Spinal cord (tissue), 10 donors: Measurements from ENCODE around the gene POLR3G. TPM values are rescaled to one million over a fixed set of nuclear protein-coding genes. Genes with fewer than 3 reads are reported as not detected.

ENCODE experiments used
- DNase-seq, 6 donors: peaks; one replicate each; pipeline versions ENCODE4 v3.0.0 to v3.0.0-alpha.2; 2013 to 2015; ENCODE audit warnings: low spot score in 6 of 6, low read depth in 4 of 6
- H3K27ac ChIP-seq: one replicate; pipeline ENCODE4 v1.5.1; 2013; ENCODE audit warnings: low read depth, low read length, control low read depth
- H3K27me3 ChIP-seq: one replicate; pipeline ENCODE4 v1.6.1; 2013; ENCODE audit warnings: low read length; ENCODE audit not compliant: control insufficient read depth, insufficient read depth
- H3K36me3 ChIP-seq: one replicate; pipeline ENCODE4 v1.6.1; 2013; ENCODE audit warnings: low read length; ENCODE audit not compliant: control insufficient read depth, insufficient read depth
- H3K4me1 ChIP-seq: one replicate; pipeline ENCODE4 v1.6.1; 2013; ENCODE audit warnings: low read length; ENCODE audit not compliant: control insufficient read depth, insufficient read depth
- H3K4me3 ChIP-seq: one replicate; pipeline ENCODE4 v1.5.1; 2013; ENCODE audit warnings: low read depth, low read length, control low read depth
- H3K9me3 ChIP-seq: one replicate; pipeline ENCODE4 v1.6.1; 2013; ENCODE audit warnings: low read length; ENCODE audit not compliant: control insufficient read depth, insufficient read depth
- WGBS: methylation state at CpG from one replicate; pipeline ENCODE4 v1.1.5; 2013; ENCODE audit warnings: missing lambda C conversion rate; ENCODE audit not compliant: insufficient coverage; 5-methylcytosine and 5-hydroxymethylcytosine counted together
- polyA plus RNA-seq, 2 donors: library from polyadenylated mRNA; unstranded; fragments of 120-200 nt; gene quantifications; one replicate each; pipeline ENCODE4 v1.2.1, GENCODE V29; 2013; ENCODE audit not compliant: insufficient read length in 2 of 2
- total RNA-seq, 2 donors: library from RNA; depleted of rRNA in 1 of 2; stranded (reverse); fragments of 120-200 nt in 1 of 2; fragments of >200 nt in 1 of 2; gene quantifications; one replicate each; pipeline versions ENCODE4 v1.2.3 to v1.2.4, GENCODE V29; 2013 to 2014
- donor health status: healthy.

The POLR3G gene
- total and polyA plus RNA-seq, 4 donors: 3.0 to 6.1 (median 4.2) TPM

DNA sequence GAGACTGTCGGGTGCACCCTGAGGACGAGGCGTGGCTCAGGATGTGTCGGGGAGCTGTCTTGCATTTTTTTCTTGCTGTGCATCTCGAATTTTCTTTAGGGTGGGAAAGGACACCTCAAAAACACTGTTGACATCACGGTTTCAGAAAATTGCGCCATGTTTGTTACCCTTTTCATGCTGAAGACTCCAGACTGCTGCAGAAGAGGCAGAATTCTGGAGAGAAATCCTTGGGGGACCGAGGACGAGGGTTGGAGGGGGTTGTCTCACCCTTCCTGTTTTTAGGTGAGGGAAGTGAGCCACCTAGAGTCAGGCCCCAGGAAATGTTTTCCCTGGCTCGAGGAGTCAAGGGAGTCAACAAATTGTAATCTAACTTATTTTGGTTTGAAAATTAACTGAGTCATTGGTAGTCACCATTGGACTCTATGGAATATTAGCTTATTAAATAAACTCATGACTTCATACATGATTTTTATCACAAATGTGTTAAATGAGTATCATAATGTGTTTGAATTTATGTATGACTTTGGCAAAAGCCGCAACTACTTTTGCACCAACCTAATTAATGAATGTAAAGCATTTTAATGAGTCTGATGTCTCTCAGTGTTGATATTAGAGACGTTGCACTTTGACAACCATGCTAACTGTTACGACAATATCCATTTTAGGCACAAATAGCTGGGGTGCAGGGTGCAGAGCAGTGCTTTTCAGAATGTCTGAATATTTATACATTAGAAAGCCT lies 55.4 kb downstream of the POLR3G start:
- DNase-seq: peak; percentile 69 to 96 (median 84)
- 0% methylated on average over 8 of the region's 13 CpGs for WGBS
- no peaks in the 10 kb centered on the region for H3K36me3 ChIP-seq
- peak overlapping the region; percentile 94 for H3K27ac ChIP-seq
- H3K4me1 ChIP-seq: peaks cover 5% of the 10 kb centered on the region
- H3K4me3 ChIP-seq: peak overlapping the region; percentile 93
- H3K27me3 ChIP-seq: no peaks in the 10 kb centered on the region
- no peaks in the 10 kb centered on the region for H3K9me3 ChIP-seq

DNA sequence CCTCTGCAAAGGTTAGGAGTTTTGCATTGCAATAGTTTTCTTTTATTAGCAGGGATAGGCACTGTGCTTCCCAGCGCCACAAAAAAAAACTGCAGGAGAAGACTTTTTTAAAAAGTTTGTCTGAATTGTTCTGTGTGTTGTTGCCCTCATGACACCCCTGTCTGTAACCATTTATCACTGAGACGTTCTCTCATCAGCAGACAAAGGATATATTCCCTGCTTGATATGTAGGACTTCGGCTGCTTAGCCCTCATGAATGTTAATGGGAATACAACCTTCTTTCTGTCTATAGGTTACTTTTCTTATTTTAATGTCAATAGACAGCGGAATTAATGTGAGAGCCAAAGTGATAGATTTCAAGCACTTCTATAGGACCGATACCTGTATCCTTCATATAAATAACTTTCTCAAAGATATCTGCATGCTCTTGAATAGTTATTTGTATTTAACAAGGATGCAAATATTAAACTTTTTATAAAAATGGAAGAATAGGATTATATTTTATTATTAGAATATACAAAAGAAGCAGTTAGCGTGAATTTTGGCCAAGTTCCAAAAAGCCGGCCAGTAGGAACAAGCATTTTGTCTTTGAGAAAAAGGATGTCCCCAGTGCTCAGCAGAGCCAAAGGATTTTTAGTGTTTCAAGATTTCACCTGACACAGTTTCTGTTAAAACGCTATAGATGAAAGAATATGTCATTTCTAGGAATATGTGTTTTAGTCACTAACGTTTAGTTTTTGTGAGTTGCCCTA lies 56.2 kb downstream of the POLR3G start:
- H3K4me1 ChIP-seq: peaks cover 5% of the 10 kb centered on the region
- H3K27ac ChIP-seq: no peak overlapping the region
- peak in 2 of 6 donors; percentile 33 to 41 for DNase-seq
- no peaks in the 10 kb centered on the region for H3K36me3 ChIP-seq
- H3K9me3 ChIP-seq: no peaks in the 10 kb centered on the region
- whole genome bisulfite sequencing: 0% methylated on average over 2 of the region's 9 CpGs
- no peaks in the 10 kb centered on the region for H3K27me3 ChIP-seq
- peak overlapping the region; percentile 93 for H3K4me3 ChIP-seq

DNA sequence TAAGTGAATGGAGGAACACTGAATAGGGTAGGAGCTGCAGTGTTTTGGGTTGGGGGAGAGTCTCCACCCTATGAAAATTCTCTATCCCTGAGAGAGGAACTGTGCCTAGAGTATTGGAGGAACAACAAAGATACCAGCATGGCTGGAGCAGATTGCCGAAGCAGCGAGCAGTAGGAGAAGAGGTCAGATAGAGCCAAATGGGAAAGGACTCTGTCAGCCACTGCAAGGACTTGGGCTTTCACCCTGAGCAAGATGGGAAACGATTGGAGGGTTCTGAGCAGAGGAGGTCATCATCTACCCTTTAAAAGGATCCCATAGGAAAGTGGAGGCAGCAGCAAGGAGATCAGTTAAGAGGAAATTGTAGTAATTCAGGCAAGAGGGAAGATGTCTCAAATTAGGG lies 59.1 kb downstream of the POLR3G start:
- no peaks in the 10 kb centered on the region for H3K27me3 ChIP-seq
- H3K36me3 ChIP-seq: no peaks in the 10 kb centered on the region
- 85% methylated on average over 2 of the region's 3 CpGs for WGBS
- H3K9me3 ChIP-seq: no peaks in the 10 kb centered on the region
- H3K27ac ChIP-seq: no peak overlapping the region
- peaks cover 5% of the 10 kb centered on the region for H3K4me1 ChIP-seq
- DNase-seq: no peak
- no peak overlapping the region for H3K4me3 ChIP-seq

DNA sequence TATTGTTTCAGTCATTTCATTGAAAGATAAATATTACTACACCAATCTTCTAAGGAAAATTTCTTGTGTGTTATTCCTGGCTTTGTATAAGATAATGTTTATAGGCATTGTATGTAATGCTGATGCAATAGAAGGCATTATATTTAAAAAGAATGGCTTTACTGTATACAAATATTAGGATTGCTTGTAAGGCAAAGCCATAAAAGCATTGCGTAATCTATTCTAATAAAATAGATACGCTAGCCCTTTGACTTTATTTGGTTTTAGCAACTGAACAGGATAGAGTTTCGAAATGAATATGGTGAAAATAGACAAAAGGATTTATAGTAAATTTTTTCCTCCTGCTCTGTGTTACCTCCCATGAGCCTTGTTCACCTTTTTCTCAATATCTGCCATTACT lies 60.3 kb downstream of the POLR3G start:
- Histone ChIP-seq H3K27ac (no peak overlapping the region), H3K9me3 (no peaks in the 10 kb centered on the region), H3K4me3 (no peak overlapping the region), H3K27me3 (no peaks in the 10 kb centered on the region), H3K36me3 (no peaks in the 10 kb centered on the region), H3K4me1 (no peaks in the 10 kb centered on the region)
- no peak for DNase-seq
- no CpG with 5 or more reads among the region's 3 CpGs for WGBS

DNA sequence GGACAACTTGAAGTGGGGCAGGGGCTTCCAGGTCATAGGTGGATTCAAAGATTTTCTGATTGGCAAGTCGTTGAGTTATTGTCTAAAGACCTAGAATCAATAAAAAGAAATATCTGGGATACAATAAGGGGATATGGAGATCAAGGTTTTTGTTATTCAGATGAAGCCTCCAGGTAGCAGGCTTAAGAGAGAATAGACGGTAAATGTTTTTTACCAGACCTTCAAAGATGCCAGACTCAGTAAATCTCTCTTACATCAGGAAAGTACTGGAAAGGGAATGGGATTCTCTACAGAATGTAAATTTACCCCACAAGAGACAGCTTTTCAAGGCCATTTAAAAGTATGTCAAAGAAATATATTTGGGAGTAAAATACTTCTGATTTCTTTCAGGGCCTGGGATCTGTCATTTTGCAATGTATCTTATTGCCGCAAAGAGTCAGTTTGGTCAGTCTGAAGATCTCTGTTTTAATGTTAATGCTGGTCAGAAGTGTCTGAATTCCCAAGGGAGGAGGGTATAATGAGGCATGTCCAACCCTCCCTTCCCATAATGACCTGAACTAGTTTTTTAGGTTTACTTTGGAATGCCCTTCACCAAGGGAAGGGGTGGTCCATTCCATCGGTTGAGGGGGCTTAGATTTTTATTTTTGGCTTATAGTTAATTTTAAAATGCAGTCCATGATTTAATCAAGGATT lies 68.3 kb downstream of the POLR3G start:
- Histone ChIP-seq H3K4me1 (no peaks in the 10 kb centered on the region), H3K4me3 (no peak overlapping the region), H3K9me3 (no peaks in the 10 kb centered on the region), H3K27ac (no peak overlapping the region), H3K27me3 (no peaks in the 10 kb centered on the region), H3K36me3 (no peaks in the 10 kb centered on the region)
- 67% methylated on average over 1 of the region's 4 CpGs for WGBS
- no peak for DNase-seq

DNA sequence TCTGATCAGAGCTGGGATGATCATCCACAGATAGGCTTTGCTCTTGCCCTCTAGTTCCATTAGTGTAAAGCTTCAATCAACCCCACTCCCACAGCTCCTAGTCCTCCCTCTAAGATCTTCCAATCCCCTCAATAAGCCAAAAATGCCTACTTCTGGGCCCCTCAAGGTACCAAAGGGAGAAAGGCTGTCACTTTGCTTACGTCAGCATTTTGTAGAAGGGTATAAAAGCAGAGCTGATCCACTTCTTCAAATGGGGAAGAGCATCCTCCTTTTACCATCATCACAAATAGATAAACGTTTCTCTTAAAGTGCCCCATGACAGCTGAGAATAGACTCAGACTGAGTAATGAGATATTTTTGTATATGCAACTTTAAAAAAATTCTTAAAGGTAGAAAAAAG lies 70.8 kb downstream of the POLR3G start:
- no CpG with 5 or more reads among the region's 2 CpGs for WGBS
- Histone ChIP-seq H3K4me1 (no peaks in the 10 kb centered on the region), H3K27me3 (no peaks in the 10 kb centered on the region), H3K36me3 (no peaks in the 10 kb centered on the region), H3K27ac (no peak overlapping the region), H3K4me3 (no peak overlapping the region), H3K9me3 (no peaks in the 10 kb centered on the region)
- DNase-seq: no peak

DNA sequence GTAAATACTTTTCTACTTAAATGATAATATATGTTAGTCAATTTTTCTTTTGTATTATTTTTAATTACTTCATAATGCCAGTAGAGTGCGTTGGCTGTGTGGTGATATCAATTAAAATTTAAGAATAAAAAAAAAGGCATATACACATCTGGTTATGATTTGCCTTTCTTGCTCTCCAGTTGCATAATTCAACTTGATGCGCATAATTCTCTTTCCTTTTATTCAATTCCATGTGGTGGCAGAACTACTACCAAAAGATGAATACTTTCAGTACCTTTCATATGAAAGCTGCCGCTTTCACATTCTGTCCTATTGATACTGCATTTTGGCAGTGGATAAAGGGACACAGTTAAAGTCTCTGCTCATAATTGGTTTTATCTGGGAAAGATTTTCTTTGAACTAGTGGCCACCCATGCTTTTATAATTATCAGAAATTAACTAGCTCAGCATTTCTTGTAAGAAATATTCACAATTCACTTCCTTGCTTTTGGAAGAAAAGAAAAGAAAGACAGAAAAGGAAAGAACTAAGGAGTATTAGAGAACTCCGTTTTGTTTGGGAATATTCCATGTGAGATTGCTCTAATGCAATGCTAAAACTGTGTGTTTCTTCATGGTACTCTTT lies 71.7 kb downstream of the POLR3G start:
- Histone ChIP-seq H3K27me3 (no peaks in the 10 kb centered on the region), H3K36me3 (no peaks in the 10 kb centered on the region), H3K4me3 (no peak overlapping the region), H3K9me3 (no peaks in the 10 kb centered on the region), H3K27ac (no peak overlapping the region), H3K4me1 (no peaks in the 10 kb centered on the region)
- no CpG with 5 or more reads among the region's 4 CpGs for WGBS
- DNase-seq: no peak

DNA sequence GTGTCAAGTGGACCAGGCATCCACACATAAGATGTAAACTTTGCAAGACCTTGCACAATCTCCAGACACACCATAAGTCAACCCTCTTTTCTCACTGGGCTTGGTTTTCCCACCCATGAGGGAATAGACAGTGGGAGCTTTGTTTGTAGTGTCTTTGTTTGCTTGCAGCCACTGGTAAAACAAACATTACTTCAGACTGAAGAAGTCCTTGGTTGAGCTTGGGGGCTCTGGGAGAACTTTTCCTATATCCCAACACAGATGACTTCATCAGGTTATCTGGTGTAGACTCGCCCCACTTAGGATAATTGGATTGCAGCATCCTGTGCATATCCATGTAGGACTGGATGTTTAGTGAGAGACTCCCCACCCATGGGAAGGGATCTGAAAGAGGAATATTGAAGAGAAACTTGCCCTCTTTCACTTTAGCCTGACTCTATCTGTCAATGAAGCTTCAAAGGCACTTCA lies 72.4 kb downstream of the POLR3G start:
- DNase-seq: peak in 1 of 6 donors; percentile 51
- Histone ChIP-seq H3K36me3 (no peaks in the 10 kb centered on the region), H3K27ac (peak overlapping the region; percentile 15), H3K4me1 (no peaks in the 10 kb centered on the region), H3K27me3 (no peaks in the 10 kb centered on the region), H3K4me3 (no peak overlapping the region), H3K9me3 (no peaks in the 10 kb centered on the region)
- WGBS: no CpG with 5 or more reads among the region's 1 CpG

DNA sequence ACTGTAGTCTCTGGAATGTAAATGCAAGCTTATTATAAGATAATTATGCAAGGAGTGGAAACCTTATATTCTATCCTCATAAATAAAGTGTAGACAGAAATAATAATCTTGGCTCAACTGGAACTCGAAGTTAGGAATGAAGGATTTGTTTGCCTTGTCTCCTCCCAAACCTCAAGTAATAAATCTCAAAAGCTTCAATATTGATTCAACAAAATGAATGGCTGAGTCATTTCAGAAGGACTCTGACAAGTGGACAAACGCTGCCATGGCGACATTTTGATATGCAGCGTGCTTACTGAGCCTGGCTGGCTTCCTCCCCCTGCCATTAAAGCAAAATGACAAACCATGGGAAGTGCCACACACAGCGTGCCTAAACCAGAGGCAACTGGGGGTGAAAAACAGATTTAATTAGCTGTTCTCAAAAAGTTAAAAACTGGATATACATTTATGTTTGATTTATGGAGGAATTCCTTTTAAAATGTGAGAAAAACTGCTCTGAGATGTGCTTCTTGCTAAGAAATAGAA lies 73.5 kb downstream of the POLR3G start:
- 23% methylated on average over 3 of the region's 5 CpGs for WGBS

More for the DNA sequence above, 73.5 kb downstream of the POLR3G start:
- no peaks in the 10 kb centered on the region for H3K4me1 ChIP-seq
- no peaks in the 10 kb centered on the region for H3K27me3 ChIP-seq
- H3K4me3 ChIP-seq: no peak overlapping the region
- H3K27ac ChIP-seq: no peak overlapping the region
- H3K36me3 ChIP-seq: no peaks in the 10 kb centered on the region
- DNase-seq: peak in 1 of 6 donors; percentile 54
- no peaks in the 10 kb centered on the region for H3K9me3 ChIP-seq
